Endothelial cell of umbilical vein (primary cell): ENCODE data around the gene ANKRD33B.

Experiments
- CTCF ChIP-seq, 2 donors: IDR thresholded peaks; 1 replicate in 1 of 2; 2 replicates in 1 of 2; pipeline ENCODE4 v1.5.1; 2011; ENCODE audit warnings: low read length in 2 of 2, mild to moderate bottlenecking in 2 of 2, moderate library complexity in 2 of 2, control low read depth in 1 of 2, inconsistent platforms in 1 of 2, low read depth in 1 of 2; ENCODE audit not compliant: insufficient read depth in 1 of 2; ENCODE audit errors: extremely low read depth in 1 of 2
- EZH2 ChIP-seq: IDR thresholded peaks from 2 replicates; pipeline ENCODE4 v1.6.1; 2012; ENCODE audit warnings: borderline replicate concordance, low read depth, mild to moderate bottlenecking, moderate library complexity, low read length, inconsistent platforms; ENCODE audit not compliant: severe bottlenecking
- FOS ChIP-seq: IDR thresholded peaks from 2 replicates; pipeline ENCODE4 v1.6.1; 2011; ENCODE audit warnings: mild to moderate bottlenecking, low read length, moderate library complexity, borderline replicate concordance; ENCODE audit not compliant: insufficient read depth
- JUN ChIP-seq: IDR thresholded peaks from 2 replicates; pipeline ENCODE4 v1.6.1; 2011; ENCODE audit warnings: borderline replicate concordance, low read depth; ENCODE audit not compliant: insufficient read length, insufficient read depth
- MAX ChIP-seq: IDR thresholded peaks from 2 replicates; pipeline ENCODE4 v1.6.1; 2011; ENCODE audit not compliant: insufficient read depth, insufficient read length
- MYC ChIP-seq: IDR thresholded peaks from one replicate; pipeline ENCODE4 v1.6.1; 2011; ENCODE audit warnings: mild to moderate bottlenecking, low read depth, low read length
- POLR2A ChIP-seq: IDR thresholded peaks from 2 replicates; pipeline ENCODE4 v1.6.1; 2012; ENCODE audit warnings: low read depth, mild to moderate bottlenecking, control low read depth, low read length
- POLR2AphosphoS5 ChIP-seq: IDR thresholded peaks from 2 replicates; pipeline ENCODE4 v1.6.1; 2012; ENCODE audit warnings: low read depth, mild to moderate bottlenecking, control low read depth, low read length, moderate library complexity; ENCODE audit not compliant: insufficient read depth

GRCh38 chr5:10539687-10539998 is 24.2 kb upstream of the ANKRD33B start:
- TF ChIP-seq POLR2A (no peak), CTCF (IDR thresholded peaks at IDR 0.05; ENCODE audit: extremely low read depth in 1 of 2, insufficient read depth in 1 of 2, low read depth in 1 of 2, low read length in 2 of 2) (no peak), POLR2AphosphoS5 (no peak), EZH2 (no peak), JUN (no peak), MAX (no peak), FOS (no peak), MYC (no peak)
